HG03439 (cell line): ENCODE measurements around the gene UGGT1.

Experiments
- ATAC-seq: cut with Tn5 transposase; IDR thresholded peaks from one replicate; pipeline ENCODE4 v1.9.1; 2021; ENCODE audit warnings: mild to moderate bottlenecking, moderate library complexity; ENCODE audit not compliant: unreplicated experiment

UGGT1 gene

DNA sequence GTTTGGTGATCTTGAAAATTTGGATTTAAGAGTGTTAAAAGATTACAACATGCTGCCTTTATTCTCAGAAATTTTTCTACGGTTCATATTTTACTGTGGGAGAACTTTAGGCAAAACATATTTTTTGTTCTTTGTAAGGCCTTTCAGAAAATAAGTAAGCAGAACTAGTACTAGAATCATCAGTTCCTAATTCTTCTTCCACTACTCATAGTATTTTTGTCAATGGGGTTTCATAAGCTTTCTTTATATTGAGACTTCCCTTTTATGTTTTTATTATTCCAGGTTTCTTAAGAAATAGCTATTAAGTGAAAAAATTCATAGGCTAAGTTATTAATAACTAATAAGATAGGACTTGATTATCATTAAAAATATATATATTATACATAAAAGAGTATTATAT is 12.4 kb downstream of the UGGT1 start:
- no peak for ATAC-seq

DNA sequence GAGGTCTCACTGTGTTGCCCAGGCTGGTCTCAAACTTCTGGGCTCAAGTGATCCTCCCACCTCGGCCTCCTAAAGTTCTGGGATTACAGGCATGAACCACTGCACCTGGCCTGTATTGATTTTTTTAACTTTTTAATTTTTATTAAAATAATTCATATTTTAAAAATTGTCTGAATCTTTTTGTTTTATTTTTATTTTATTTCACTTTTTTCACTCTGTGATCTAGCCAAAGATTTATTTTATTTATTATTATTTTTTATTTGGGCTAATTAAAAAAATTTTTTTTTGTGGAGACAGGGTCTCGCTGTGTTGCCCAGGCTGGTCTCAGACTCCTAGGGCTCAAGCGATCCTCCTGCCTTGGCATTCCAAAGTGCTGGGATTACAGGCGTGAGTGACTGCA is 14.1 kb downstream of the UGGT1 start:
- no peak for ATAC-seq

DNA sequence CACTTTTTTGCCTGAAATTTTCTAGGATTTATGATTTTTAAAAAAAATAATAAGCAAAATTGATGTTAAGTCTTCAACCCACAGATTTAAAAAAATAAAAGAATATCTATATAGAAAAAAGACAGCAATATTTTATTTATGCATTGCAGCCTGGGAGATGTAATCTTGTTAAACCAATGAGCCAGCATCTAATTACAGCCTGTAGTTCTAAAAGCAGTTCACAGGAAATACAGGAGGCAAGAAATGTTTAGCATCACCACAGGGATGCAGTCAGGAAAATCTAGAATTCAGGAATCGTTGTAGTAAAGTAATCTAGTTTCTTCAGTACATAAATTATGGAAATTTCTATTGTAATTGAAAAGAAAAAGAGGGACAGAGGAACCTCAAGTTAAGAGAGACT is 17.2 kb downstream of the UGGT1 start:
- no peak for ATAC-seq

DNA sequence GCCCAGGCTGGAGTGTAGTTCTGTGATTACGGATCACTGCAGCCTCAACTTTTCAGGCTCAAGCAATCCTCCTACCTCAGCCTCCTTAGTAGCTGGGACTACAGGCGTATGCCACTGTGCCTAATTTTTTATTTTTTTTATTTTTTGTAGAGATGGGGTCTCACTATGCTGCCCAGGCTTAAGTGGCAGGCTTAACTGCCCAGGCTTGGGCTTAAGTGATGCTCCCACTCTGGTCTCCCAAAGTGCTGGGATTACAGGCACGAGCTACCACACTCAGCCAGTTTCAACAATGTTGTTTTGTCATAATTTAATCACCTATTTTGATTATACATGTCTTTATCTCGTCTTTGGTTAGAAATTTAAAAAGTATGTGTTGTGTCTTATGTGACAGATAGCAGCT is 18.2 kb downstream of the UGGT1 start:
- ATAC-seq = no peak

DNA sequence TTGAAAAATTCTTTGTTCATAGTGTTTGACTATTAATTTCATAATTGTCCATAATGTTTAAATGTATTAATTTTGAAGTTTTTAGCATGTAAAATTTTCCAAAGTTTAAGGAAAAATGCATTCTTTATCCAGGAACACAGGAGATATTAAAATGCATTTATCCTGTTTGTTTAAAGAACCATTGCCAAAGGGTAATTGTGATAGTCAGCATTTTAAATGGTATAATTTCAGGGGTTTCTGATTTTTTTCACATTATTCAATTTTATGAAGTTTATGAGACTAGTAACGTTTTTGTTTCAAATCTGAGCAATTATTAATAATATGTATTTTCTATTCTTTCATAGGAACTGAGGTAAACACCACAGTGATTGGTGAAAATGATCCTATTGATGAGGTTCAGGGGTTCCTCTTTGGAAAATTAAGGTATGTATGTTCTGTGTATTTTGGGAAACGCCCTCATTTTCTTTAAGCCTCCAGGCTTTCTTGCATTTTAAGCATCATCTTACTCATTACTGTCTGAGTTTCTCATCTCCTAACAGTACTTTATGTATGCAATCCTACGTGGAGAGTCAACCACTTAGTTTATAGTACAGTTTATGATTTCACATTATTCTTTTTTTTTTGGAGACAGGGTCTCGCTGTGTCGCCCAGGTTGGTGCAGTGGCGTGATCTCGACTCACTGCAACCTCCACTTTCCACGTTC is 25.1 kb downstream of the UGGT1 start:
- no peak for ATAC-seq

DNA sequence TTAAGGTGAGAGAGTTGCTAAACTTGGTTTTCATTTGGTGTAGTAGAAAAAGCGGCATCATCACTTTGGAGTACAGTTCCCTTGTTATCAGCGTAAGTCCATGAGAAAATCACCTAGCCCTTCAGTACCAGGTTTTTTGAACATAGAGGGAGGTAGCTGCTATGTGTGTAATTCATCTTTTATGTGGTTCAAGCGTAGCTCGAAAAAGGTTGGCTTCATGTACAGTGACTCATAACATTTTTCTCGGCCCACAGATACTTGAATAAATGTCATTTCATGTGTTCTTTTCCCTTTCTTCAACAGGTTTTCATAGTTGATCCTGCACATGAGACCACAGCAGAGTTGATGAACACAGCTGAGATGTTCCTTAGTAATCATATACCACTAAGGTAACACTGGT is 43.6 kb downstream of the UGGT1 start:
- no peak for ATAC-seq

DNA sequence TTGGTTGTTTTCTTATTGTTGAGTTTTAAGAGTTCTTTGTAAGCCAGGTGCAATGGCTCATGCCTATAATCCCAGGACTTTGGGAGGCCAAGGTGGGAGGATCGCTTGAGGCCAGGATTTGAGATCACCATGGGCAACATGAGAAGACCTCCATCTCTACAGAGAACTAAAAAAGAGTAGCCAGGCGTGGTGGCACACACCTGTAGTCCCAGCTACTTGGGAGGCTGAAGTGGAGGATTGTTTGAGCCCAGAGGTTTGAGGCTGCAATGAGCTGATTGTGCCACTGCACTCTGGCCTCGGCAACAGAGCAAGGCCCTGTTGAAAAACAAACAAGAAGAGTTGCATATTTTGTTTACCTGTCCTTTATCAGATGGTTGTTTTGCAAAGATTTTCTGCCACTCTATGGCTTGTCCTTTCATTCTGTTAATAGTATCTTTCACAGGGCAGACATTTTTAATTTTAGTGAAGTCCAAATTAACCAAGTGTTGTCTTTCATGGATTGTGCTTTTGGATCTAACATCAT is 46.2 kb downstream of the UGGT1 start:
- no peak for ATAC-seq

DNA sequence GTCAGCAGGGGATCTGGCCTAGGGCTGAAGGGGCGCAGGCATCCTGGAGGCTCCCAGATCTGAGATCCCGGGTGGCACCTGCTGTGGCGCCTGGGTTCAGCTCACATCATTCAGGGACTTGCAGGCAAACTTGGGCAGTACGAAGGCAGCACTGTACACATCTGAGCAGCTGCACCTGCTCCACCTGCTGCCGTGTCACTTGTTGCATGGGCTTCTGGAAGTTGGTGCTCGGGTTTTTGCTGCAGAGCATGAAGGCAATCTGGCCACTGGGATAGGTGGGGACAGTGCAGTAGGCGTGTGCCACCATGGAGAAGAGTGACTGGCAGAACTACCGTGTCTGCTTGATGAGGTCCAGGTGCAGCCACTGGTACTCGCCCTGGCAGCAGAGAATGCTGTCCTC is 48.6 kb downstream of the UGGT1 start:
- no peak for ATAC-seq

DNA sequence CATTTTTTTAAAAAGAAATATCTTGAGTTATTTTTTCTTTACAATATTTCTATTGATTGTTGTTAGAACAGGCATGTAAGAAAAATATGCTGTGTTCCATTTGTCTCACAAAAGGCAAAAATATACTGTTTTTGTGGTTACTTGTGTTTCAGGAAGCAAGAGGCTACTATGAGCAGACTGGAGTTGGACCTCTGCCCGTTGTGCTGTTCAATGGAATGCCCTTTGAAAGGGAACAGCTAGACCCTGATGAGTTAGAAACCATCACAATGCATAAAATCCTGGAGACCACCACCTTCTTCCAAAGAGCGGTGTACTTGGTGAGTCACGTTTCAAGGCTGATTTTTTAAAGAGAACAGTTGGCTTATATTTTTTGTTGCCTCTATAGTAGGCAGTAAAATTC is 54.7 kb downstream of the UGGT1 start:
- ATAC-seq = no peak

DNA sequence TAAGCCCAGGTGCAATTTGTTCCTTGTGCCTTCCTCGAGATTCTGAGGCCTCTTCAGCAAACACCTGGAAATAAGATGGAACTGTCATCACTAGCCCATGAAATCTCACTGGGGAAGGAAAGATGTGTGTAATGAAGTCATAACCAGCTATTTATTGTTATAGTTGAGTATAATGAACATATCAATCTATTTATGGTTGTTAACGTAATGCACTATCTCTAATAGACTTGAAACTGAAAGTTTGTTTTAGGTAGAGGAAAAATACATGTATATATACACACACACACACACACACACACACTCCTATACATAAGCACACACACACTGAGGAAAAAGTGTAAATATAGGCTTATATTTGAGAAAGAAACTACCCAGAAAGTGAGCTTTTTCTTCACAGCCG is 62.8 kb downstream of the UGGT1 start:
- no peak for ATAC-seq

DNA sequence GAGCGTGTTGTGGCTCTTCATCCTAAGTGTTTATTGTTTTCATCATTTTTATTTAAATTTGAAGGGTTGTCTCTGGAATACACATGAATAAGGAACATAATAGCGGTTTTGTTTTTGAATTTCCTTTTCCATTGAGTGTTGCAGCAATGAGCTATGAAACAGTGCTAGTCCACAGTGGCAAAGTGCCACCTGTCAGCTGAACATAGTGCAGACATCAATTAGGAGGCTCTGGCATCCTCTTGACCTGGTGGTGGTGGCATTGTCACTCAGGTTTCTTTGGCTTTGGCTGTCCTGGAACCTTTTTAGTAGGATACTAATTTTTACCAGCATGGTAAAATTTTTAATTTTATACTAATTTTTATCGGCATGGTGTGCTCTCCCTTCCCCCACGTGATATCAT is 63.2 kb downstream of the UGGT1 start:
- ATAC-seq = no peak

DNA sequence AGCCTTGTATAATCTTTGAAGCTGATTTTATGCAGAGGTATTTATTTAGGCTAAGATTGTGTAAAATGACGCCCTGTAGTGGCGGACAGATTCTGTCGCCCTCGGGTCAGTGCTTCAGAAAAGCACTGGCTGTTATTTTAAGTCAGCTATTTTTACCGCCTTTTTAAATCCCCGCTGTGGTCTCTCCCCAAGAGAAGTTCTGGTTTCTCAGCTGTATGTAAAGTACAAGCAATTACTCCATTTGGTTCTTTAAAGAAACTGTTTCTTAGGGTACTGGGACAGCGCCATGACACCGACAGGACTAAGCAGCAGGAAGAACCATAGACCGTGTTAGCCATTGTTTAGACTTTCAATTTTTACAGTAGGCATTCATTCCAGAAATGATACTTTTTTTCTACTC is 65.0 kb downstream of the UGGT1 start:
- ATAC-seq = no peak

DNA sequence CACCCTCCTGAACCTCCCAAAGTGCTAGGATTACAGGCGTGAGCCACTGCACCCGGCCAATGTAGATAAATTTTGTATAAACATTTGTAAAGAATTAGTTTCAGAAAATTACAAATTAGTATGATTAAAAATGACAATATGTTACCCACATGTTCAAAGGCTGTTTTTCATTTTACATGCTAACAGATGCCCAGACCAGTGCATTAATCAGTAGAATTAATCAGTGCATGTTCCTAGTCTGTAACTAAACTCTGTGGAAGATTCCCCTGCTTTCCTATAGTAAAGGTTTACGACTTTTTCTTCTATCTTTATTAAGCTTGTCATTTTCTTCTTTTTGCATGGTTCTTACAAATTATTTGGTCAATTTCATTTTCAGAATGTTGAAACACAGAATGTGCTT is 65.8 kb downstream of the UGGT1 start:
- no peak for ATAC-seq

DNA sequence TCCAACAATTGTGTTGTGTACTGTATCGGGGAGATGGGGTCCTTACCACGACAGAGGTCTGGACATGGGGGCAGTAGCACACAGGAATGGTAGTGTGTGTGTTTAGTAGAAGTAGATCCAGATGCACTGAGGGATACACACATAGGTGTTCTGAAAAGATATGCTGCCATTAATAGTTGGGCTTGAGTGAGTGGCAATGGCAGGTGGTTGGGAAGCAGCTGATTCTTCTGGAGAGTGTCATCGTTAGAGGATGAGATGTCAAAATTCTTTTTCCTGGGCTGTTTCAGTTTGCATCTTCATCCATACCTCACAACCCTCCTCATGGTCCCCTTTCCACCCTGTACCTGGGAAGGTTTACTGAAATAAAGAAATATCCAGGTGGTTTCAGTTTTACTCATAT is 66.6 kb downstream of the UGGT1 start:
- ATAC-seq = no peak

DNA sequence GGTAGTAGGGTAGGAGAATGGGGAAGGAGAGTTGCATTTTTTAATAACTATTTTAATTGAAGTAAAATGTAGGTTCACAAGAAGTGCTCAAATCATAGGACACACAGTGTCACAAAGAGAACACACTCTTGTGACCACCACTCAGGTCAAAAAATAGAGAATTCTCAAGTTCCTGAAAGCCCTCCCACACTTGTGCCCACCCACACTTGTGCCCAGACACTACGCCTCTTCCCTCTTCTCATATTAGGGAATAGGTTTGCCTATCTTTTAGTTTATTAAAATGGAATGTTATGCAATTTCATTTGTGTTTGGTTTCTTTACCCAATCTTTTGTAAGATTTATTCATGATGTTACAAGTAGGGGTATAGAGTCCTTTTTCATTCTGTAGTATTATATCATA is 67.2 kb downstream of the UGGT1 start:
- ATAC-seq = no peak

DNA sequence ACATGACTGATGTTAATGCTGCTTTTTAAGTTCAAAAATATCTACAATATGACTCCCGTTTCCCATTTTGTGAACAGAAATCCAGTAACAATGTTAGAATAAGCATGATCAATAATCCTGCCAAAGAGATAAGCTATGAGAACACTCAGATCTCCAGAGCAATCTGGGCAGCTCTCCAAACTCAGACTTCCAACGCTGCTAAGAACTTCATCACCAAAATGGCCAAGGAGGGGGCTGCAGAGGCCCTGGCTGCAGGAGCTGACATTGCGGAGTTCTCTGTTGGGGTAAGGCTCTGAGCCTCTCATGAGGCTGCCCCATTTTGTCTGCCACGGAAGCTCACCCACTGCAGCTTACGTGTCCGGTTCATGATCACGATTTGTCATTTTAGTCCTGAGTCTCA is 68.4 kb downstream of the UGGT1 start:
- no peak for ATAC-seq

DNA sequence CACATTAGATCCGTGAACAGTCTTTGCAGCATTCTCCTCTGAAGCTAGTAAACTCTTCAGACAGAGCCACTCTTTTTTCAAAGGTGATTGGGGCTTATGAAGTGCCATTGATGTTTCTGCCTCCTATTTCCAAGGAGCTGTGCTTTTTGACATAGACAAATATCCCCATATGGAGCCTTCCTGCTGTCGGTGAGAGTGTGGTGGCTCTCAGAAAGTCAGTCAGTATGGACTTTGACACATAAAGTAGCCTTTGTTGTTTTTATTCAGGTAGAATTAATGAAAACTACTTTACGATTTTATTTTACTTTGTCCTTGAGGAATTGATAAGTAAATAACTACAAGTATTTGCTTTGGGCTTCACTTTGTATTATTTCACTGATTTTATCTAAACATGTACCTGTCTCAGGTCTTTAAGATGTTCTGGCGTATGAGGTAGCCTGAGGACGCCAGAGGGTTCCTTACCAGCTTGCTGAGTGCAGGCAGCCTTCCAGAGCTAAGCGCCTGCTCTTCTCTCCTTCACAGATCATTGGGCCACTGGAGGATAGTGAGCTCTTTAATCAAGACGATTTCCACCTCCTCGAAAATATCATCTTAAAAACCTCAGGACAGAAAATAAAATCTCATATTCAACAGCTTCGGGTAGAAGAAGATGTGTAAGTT is 69.7 kb downstream of the UGGT1 start:
- ATAC-seq = no peak

DNA sequence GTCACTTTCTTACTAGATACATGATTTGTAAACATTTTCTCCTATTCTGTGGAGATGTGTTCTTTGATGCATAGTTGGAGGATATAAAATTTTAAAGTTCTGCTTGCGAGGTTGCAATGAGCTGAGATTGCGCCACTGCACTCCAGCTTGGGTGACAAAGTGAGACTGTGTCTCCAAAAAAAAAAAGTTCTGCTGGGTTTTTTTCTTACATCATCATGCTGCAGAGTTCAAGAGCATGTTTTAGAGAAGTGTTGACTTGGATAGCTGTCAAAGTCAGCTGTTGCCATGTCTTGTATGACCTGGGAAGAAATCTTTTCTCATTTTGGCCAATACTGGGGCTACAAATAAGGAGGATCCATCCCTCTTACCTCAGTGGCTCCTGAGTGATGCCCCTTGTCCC is 71.3 kb downstream of the UGGT1 start:
- ATAC-seq = no peak

DNA sequence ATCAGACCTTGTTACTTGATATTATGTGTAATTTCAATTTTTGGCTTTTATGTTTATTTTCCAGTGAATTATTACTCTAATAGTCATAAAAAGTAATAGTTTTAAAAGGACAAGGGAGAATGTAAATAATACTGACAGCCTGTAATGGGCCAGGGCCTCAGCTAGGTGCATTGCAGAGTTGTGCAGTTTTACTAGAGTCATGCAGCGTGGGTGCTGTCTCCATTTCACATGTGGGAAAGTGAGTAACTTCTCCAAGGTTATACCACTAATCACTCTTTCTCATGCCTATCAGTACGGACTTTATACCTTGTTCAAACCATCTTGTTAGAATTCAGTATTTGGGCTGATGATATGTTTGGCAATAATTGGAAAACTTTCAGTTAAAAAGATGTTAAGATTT is 73.3 kb downstream of the UGGT1 start:
- ATAC-seq = no peak

DNA sequence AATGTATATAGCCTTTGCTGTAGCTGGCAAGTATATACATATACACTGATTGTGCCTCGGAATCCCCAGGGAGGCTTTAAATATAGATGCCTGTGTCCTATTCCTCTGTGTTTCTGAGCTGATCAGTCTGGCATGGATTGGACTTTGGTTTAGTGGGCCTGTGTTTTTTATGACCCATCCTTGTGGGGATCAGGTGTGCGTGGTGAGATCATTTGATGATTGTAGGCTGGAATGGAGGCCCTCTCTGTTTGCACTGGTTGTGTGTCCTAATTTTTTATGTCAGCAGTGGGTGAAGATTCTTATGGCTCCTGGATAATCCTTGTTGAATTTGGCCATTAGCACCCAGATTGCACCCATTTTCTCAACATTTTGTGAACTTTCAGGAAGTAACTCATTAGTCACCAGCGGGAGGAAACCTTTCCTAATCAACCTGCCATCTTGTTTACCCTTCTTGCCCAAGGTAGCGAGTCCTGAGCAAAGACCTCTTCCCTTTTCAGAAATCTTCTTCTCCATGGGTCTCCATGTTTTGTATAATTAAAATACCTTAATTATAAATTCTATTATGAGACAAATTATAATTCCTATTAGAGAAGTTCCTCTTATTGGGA is 75.8 kb downstream of the UGGT1 start:
- ATAC-seq = no peak

DNA sequence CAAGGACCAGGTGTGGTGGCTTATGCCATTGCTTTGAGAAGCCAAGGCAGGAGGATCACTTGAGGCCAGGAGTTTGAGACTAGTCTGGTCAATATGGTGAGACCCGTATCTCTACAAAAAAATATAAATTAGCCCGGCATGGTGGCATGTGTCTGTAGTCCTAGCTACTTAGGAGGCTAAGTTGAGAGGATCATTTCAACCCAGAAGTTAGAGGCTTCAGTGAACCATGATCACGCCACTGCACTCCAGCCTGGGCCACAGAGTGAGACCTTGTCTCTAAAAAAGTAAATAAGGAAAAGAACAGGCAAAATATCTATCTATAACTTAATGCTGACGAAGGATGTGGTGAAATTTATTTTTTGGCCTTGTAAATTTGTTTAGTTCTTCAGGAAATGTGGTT is 78.1 kb downstream of the UGGT1 start:
- ATAC-seq = no peak

DNA sequence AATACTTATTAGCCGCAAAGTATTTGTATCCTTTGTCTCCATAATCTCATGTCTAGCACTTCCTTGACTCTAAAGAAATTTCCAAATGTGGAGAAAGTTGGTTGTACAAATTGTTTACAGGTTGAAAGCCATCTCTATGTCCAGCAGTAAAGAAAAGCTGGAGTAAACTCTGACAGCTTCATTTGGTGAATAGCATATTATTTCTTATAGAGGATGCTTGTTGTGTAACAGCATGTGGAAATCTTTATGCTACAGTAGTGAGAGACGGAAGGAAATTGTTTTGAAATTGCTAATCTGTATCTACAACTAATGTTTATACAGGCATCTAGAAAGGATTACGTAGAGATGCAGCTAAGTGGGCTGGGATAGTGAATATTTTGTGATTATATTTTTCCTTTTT is 78.5 kb downstream of the UGGT1 start:
- ATAC-seq = no peak
